ENCODE results near the gene ALDH3A2.

- TF ChIP-seq POLR2AphosphoS5 (IDR thresholded peaks at IDR 0.05; ENCODE audit: low read depth, low read length) (no peak), TAF1 (IDR thresholded peaks at IDR 0.05; ENCODE audit: borderline replicate concordance, insufficient read depth, low read length) (no peak)
- TF ChIP-seq, protein P1, sequence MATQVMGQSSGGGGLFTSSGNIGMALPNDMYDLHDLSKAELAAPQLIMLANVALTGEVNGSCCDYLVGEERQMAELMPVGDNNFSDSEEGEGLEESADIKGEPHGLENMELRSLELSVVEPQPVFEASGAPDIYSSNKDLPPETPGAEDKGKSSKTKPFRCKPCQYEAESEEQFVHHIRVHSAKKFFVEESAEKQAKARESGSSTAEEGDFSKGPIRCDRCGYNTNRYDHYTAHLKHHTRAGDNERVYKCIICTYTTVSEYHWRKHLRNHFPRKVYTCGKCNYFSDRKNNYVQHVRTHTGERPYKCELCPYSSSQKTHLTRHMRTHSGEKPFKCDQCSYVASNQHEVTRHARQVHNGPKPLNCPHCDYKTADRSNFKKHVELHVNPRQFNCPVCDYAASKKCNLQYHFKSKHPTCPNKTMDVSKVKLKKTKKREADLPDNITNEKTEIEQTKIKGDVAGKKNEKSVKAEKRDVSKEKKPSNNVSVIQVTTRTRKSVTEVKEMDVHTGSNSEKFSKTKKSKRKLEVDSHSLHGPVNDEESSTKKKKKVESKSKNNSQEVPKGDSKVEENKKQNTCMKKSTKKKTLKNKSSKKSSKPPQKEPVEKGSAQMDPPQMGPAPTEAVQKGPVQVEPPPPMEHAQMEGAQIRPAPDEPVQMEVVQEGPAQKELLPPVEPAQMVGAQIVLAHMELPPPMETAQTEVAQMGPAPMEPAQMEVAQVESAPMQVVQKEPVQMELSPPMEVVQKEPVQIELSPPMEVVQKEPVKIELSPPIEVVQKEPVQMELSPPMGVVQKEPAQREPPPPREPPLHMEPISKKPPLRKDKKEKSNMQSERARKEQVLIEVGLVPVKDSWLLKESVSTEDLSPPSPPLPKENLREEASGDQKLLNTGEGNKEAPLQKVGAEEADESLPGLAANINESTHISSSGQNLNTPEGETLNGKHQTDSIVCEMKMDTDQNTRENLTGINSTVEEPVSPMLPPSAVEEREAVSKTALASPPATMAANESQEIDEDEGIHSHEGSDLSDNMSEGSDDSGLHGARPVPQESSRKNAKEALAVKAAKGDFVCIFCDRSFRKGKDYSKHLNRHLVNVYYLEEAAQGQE (IDR thresholded peaks at IDR 0.05; ENCODE audit: insufficient read depth in 1 of 2, low read depth in 2 of 2, low read length in 2 of 2): no peak
Measured at GRCh38 chr17:19660219-19660870, 11.8 kb downstream of the ALDH3A2 start.

All from PFSK-1 (cell line).